Activated naive CD4-positive, alpha-beta T cell (primary cell): ENCODE results near the gene CHMP2A.
"Not testable (repeated sequence)": the region's sequence is repeated elsewhere in the genome, so short reads cannot be mapped to it uniquely, and the experiment has no call there.

Experiments used
- DNase-seq, 4 experiments: peaks; one replicate each; lab custom pipeline; 2025; lab: John Stamatoyannopoulos, UW

Gene CHMP2A

DNA sequence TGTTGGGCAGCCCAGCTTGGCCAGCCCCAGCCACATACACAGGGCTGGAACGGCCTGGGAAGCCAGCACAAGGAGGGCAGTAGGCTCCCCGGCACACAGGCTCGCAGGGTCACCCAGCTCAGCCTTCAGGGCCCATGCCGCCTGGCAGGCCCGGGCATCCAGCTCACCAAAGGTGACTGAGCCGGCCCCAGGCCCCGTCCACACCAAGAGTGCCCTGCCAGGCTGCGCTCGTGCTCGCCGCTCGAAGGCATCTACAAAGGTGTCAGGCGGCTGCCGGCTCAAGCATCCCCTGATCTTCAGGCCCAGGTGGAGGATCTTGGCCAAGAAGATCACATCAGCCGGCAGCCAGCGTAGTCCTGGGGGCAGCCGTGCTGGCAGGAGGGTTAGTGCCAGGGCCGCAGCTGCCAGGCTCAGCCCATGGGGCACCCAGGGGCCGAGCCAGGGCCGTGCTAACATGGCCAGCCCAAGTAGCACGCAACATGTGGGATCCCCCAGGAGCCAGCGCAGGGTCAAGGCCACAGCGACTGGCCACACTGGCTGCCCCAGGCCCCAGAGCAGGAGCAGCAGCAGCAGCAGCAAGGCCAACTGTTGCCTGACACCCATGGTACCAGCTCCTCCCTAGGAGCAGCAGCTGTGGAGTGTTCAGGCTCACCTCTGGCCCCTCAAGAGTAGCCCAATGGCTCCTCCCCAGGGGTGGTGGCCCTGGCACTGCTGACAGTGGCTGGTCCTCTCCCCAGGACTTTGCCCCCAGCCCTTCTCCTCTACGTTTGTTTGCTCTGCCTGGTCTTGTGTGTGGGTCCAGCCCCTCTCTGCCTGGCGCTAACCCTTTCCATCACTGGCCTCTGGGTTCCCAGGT, 43.3 kb downstream of the CHMP2A start, which contains the start of gene SLC27A5:
SLC27A5 (minus strand) TSS at position 640 of the 856 bp plus-strand sequence; CDS start at position 603, 37 bp downstream.
- DNase-seq, result no peak

- no peak for DNase-seq
Observed at GRCh38 chr19:58510084-58510862, 44.6 kb downstream of the CHMP2A start.

DNA sequence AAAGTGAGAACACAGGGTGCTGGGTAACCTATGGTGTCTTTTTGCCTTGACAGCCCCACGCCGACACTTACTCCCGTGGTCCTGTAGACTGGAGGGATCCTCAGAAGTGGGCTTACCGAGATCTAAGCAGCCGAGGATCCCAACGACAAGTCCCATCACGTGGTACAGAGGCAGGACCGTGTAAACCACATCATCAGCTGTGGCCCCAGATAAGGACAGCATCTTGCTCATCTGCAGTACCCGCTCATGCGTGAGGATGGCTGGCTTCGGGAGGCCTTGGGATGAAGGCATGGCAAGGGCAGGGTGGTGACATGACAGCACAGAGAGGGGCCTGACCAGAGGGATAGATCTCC, 45.2 kb downstream of the CHMP2A start:
- no peak for DNase-seq

- not testable (repeated sequence) for DNase-seq
Observed at GRCh38 chr19:58507602-58508223, 47.2 kb downstream of the CHMP2A start.
